H1 (cell line): ENCODE measurements around the gene ERICH3. TPM values are rescaled to one million over a fixed set of nuclear protein-coding genes. Genes with fewer than 3 reads are reported as not detected.

Experiments used
- CTCF ChIA-PET: fragments of 300-600 bp; sonication (Branson Sonifier 250); formaldehyde crosslinking; loops from one replicate; lab custom pipeline; 2021; ENCODE audit not compliant: partially characterized antibody; lab: Charles Lee
- POLR2A ChIA-PET: fragments of 300-600 bp; sonication (Branson Sonifier 250); formaldehyde crosslinking; loops from one replicate; lab custom pipeline; 2021; ENCODE audit warnings: inconsistent platforms; ENCODE audit not compliant: partially characterized antibody; lab: Charles Lee
- DNase-seq, 2 experiments: peaks; one replicate each; pipeline versions ENCODE4 v3.0.0 to v3.0.0-alpha.2; 2010 to 2022; ENCODE audit warnings: low spot score in 2 of 2, low read depth in 1 of 2, mixed read lengths in 1 of 2
- FAIRE-seq: peaks from 2 replicates; lab custom pipeline; 2011; peaks lifted over from hg19 to GRCh38; lab: Jason Lieb, UNC
- H2AFZ ChIP-seq: 2 replicates; pipeline ENCODE4 v1.8.1; 2012; ENCODE audit warnings: low read length, inconsistent platforms
- H2AK5ac ChIP-seq: 2 replicates; pipeline ENCODE4 v1.6.1; 2013; ENCODE audit warnings: low read depth, low read length
- H2BK120ac ChIP-seq: replicated peaks from 2 replicates; pipeline ENCODE3; 2013; ENCODE audit warnings: low read depth, low read length, inconsistent platforms
- H2BK12ac ChIP-seq: 2 replicates; pipeline ENCODE4 v1.6.1; 2013; ENCODE audit warnings: low read depth, low read length
- H2BK15ac ChIP-seq: 2 replicates; pipeline ENCODE4 v1.6.1; 2013; ENCODE audit warnings: low read length
- H2BK20ac ChIP-seq: 2 replicates; pipeline ENCODE4 v1.6.1; 2013; ENCODE audit warnings: low read length
- H2BK5ac ChIP-seq: 2 replicates; pipeline ENCODE4 v1.6.1; 2013; ENCODE audit warnings: low read depth, low read length
- H3K14ac ChIP-seq: 2 replicates; pipeline ENCODE4 v1.6.1; 2013; ENCODE audit warnings: inconsistent platforms; ENCODE audit not compliant: insufficient read length
- H3K18ac ChIP-seq: 2 replicates; pipeline ENCODE4 v1.6.1; 2013; ENCODE audit warnings: low read length; ENCODE audit errors: extremely low read depth
- H3K23ac ChIP-seq: 2 replicates; pipeline ENCODE4 v1.6.1; 2013; ENCODE audit warnings: inconsistent platforms; ENCODE audit not compliant: insufficient read length
- H3K23me2 ChIP-seq: 2 replicates; pipeline ENCODE4 v1.6.1; 2013; ENCODE audit warnings: low read depth, low read length
- H3K27ac ChIP-seq: 2 replicates; pipeline ENCODE4 v1.6.1; 2011; ENCODE audit warnings: low read depth, low read length, inconsistent platforms
- H3K27me3 ChIP-seq, 4 experiments: replicated peaks in 1 of 4; 1 replicate in 1 of 4; 2 replicates in 3 of 4; pipeline versions ENCODE4 v1.6.1 to v1.8.1; 2011 to 2013; ENCODE audit warnings: low read length in 3 of 4, mild to moderate bottlenecking in 3 of 4, inconsistent platforms in 2 of 4, mixed read lengths in 2 of 4, moderate library complexity in 1 of 4; ENCODE audit not compliant: control insufficient read depth in 3 of 4, insufficient read depth in 3 of 4; ENCODE audit errors: extremely low read depth in 1 of 4
- H3K36me3 ChIP-seq, 4 experiments: 2 replicates each; pipeline versions ENCODE4 v1.6.1 to v1.8.1; 2011 to 2013; ENCODE audit warnings: mild to moderate bottlenecking in 4 of 4, low read length in 3 of 4, moderate library complexity in 2 of 4, control low read depth in 1 of 4, inconsistent platforms in 1 of 4; ENCODE audit not compliant: insufficient read depth in 4 of 4, control insufficient read depth in 2 of 4
- H3K4ac ChIP-seq: replicated peaks from 2 replicates; pipeline ENCODE3; 2013; ENCODE audit warnings: low read length, low read depth, mixed read lengths, inconsistent platforms; ENCODE audit not compliant: insufficient read length
- H3K4me1 ChIP-seq, 4 experiments: replicated peaks in 1 of 4; 1 replicate in 1 of 4; 2 replicates in 3 of 4; pipeline versions ENCODE4 v1.6.1 to v1.8.1; 2011 to 2013; ENCODE audit warnings: low read length in 3 of 4, inconsistent platforms in 2 of 4, mixed read lengths in 1 of 4; ENCODE audit not compliant: insufficient read depth in 4 of 4, control insufficient read depth in 3 of 4
- H3K4me2 ChIP-seq, 2 experiments: 2 replicates each; pipeline versions ENCODE4 v1.6.1 to v1.8.1; 2011 to 2013; ENCODE audit warnings: low read depth in 2 of 2, low read length in 2 of 2, control low read depth in 1 of 2, inconsistent platforms in 1 of 2, mild to moderate bottlenecking in 1 of 2; ENCODE audit not compliant: insufficient read depth in 1 of 2
- H3K4me3 ChIP-seq, 4 experiments: fragments of 200-600, 300-600 bp in 1 of 4; sonication (generic), shearing (Covaris generic), sonication (Bioruptor Twin) in 1 of 4; 2 replicates each; pipeline versions ENCODE4 v1.5.1 to v1.8.1; 2011 to 2016; ENCODE audit warnings: low read length in 4 of 4, low read depth in 3 of 4, control low read depth in 2 of 4, inconsistent platforms in 2 of 4, mild to moderate bottlenecking in 2 of 4, mixed read lengths in 1 of 4, moderate library complexity in 1 of 4; ENCODE audit not compliant: insufficient read depth in 2 of 4; ENCODE audit errors: extremely low read depth in 1 of 4
- H3K56ac ChIP-seq: replicated peaks from 2 replicates; pipeline ENCODE3; 2013; ENCODE audit warnings: low read depth, mild to moderate bottlenecking, mixed read lengths, low read length, inconsistent platforms; ENCODE audit not compliant: insufficient read length
- H3K79me1 ChIP-seq: 2 replicates; pipeline ENCODE4 v1.6.1; 2013; ENCODE audit warnings: low read depth, low read length, control low read depth
- H3K79me2 ChIP-seq, 2 experiments: 2 replicates each; pipeline versions ENCODE4 v1.6.1 to v1.8.1; 2012 to 2013; ENCODE audit warnings: low read length in 2 of 2, mild to moderate bottlenecking in 2 of 2, inconsistent platforms in 1 of 2; ENCODE audit not compliant: insufficient read depth in 2 of 2, control insufficient read depth in 1 of 2
- H3K9ac ChIP-seq, 4 experiments: replicated peaks in 1 of 4; 1 replicate in 1 of 4; 2 replicates in 3 of 4; pipeline versions ENCODE4 v1.6.1 to v1.8.1; 2011 to 2013; ENCODE audit warnings: low read depth in 3 of 4, low read length in 3 of 4, control low read depth in 2 of 4, mild to moderate bottlenecking in 2 of 4, moderate library complexity in 2 of 4, inconsistent platforms in 1 of 4; ENCODE audit errors: extremely low read depth in 1 of 4
- H3K9me3 ChIP-seq, 2 experiments: 2 replicates each; pipeline versions ENCODE4 v1.6.1 to v1.8.1; 2012 to 2013; ENCODE audit warnings: mild to moderate bottlenecking in 2 of 2, moderate library complexity in 2 of 2, control low read depth in 1 of 2, inconsistent platforms in 1 of 2, low read depth in 1 of 2, low read length in 1 of 2, mixed read lengths in 1 of 2; ENCODE audit not compliant: insufficient read depth in 2 of 2
- H4K20me1 ChIP-seq, 2 experiments: replicated peaks in 1 of 2; 2 replicates each; pipeline versions ENCODE3 to v1.8.1; 2011 to 2013; ENCODE audit warnings: inconsistent platforms in 2 of 2, low read length in 2 of 2, mild to moderate bottlenecking in 1 of 2; ENCODE audit not compliant: insufficient read depth in 2 of 2, control insufficient read depth in 1 of 2
- H4K5ac ChIP-seq: 2 replicates; pipeline ENCODE4 v1.6.1; 2013; ENCODE audit warnings: low read length, low read depth, mixed read lengths, inconsistent platforms; ENCODE audit not compliant: insufficient read length
- H4K8ac ChIP-seq: 2 replicates; pipeline ENCODE4 v1.8.0; 2013; ENCODE audit warnings: mild to moderate bottlenecking, moderate library complexity, low read length, inconsistent platforms; ENCODE audit not compliant: insufficient read depth; ENCODE audit errors: extremely low read depth
- H4K91ac ChIP-seq: replicated peaks from 2 replicates; pipeline ENCODE3; 2013; ENCODE audit warnings: low read length, mixed read lengths, inconsistent platforms; ENCODE audit not compliant: insufficient read length
- ASH2L ChIP-seq: fragments of 200-600, 300-600 bp; sonication (generic); IDR thresholded peaks from one replicate; pipeline ENCODE4 v1.7.1; 2017; ENCODE audit warnings: low read length
- BRCA1 ChIP-seq: IDR thresholded peaks from 2 replicates; pipeline ENCODE4 v1.6.1; 2012; ENCODE audit warnings: low read depth, low read length, improper control_type of control experiment
- CBX5 ChIP-seq: fragments of 300-800, 300-1000 bp; sonication (generic); IDR thresholded peaks from 2 replicates; pipeline ENCODE4 v1.7.1; 2016; ENCODE audit warnings: antibody characterized with exemption, low read length, low read depth
- NRF1 ChIP-seq: IDR thresholded peaks from 2 replicates; pipeline ENCODE4 v1.6.1; 2011; ENCODE audit warnings: mild to moderate bottlenecking, low read depth, low read length, improper control_type of control experiment
- POU5F1 ChIP-seq: IDR thresholded peaks from 2 replicates; pipeline ENCODE4 v1.6.1; 2011; ENCODE audit warnings: low read depth, mild to moderate bottlenecking, low read length, moderate library complexity
- RAD21 ChIP-seq, 2 experiments: IDR thresholded peaks in 1 of 2; conservative IDR thresholded peaks in 1 of 2; 2 replicates each; pipeline ENCODE4 v1.6.1; 2011; ENCODE audit warnings: low read depth in 2 of 2, low read length in 2 of 2, improper control_type of control experiment in 1 of 2, inconsistent platforms in 1 of 2, mild to moderate bottlenecking in 1 of 2, moderate library complexity in 1 of 2
- RXRA ChIP-seq: IDR thresholded peaks from 2 replicates; pipeline ENCODE4 v1.6.1; 2011; ENCODE audit warnings: low read depth, mild to moderate bottlenecking, low read length, moderate library complexity; ENCODE audit not compliant: insufficient read depth
- TCF12 ChIP-seq: IDR thresholded peaks from 2 replicates; pipeline ENCODE4 v1.6.1; 2011; ENCODE audit warnings: low read depth, mild to moderate bottlenecking, low read length
- YY1 ChIP-seq: IDR thresholded peaks from 2 replicates; pipeline ENCODE4 v1.6.1; 2011; ENCODE audit warnings: low read depth, mild to moderate bottlenecking, low read length
- WGBS, 2 experiments: shearing (Covaris generic) in 1 of 2; methylation state at CpG; one replicate each; pipeline versions ENCODE4 v1.1.6 to v1.1.7; 2013 to 2015; ENCODE audit warnings: low lambda C conversion rate in 2 of 2, mixed read lengths in 2 of 2, inconsistent platforms in 1 of 2, low coverage in 1 of 2, missing lambda C conversion rate in 1 of 2; ENCODE audit not compliant: insufficient replicate concordance in 2 of 2, insufficient coverage in 1 of 2, insufficient read length in 1 of 2; ENCODE audit errors: extremely low coverage in 1 of 2, missing lambda C conversion rate in 1 of 2; 5-methylcytosine and 5-hydroxymethylcytosine counted together
- polyA plus RNA-seq, 7 experiments: library from polyadenylated mRNA; depleted of rRNA in 3 of 7; stranded (reverse) in 5 of 7; unstranded in 2 of 7; fragments of >200 nt in 5 of 7; fragments of 200-250 nt in 2 of 7; gene quantifications; 1 replicate in 5 of 7; 2 replicates in 1 of 7; 4 replicates in 1 of 7; pipeline versions ENCODE4 v1.2.1 to v1.2.3, GENCODE V29; 2011 to 2013; ENCODE audit warnings: missing spikeins in 2 of 7, mixed read lengths in 2 of 7
- total RNA-seq: library from RNA; stranded (reverse); fragmentation: NEBNext Ultra II Directional; extraction: Animal tissue kit (Norgen Biotek cat#: 25700); gene quantifications from 2 replicates; pipeline ENCODE4 v1.2.1, GENCODE V29; 2021
- TF ChIP-seq, protein P1 (sequence below): IDR thresholded peaks from 2 replicates; pipeline ENCODE4 v1.6.1; 2011; ENCODE audit warnings: low read depth, mild to moderate bottlenecking, low read length; ENCODE audit not compliant: insufficient read depth

The ERICH3 gene
- total and polyA plus RNA-seq, 2 of the 8 experiments (the other 6 are each of a cell fraction or from before 2014, with no cell fraction given), result 0.02 TPM; not detected in 1

- Histone ChIP-seq H3K23me2 (no peaks in the 10 kb centered on the region), H2BK12ac (no peak overlapping the region), H3K4me2 (no peak overlapping the region), H2AFZ (no peak overlapping the region), H3K4me3 (no peak overlapping the region), H2BK15ac (no peak overlapping the region), H3K56ac (no peak overlapping the region), H3K27ac (no peak overlapping the region), H3K4ac (no peak overlapping the region), H2BK5ac (no peak overlapping the region), H3K9ac (no peak overlapping the region), H3K36me3 (no peaks in the 10 kb centered on the region), H3K79me2 (no peaks in the 10 kb centered on the region), H4K91ac (no peak overlapping the region), H4K5ac (no peak overlapping the region), H3K23ac (no peak overlapping the region), H3K79me1 (no peaks in the 10 kb centered on the region), H2AK5ac (no peak overlapping the region), H3K18ac (no peak overlapping the region), H2BK120ac (no peak overlapping the region), H3K27me3 (no peaks in the 10 kb centered on the region; a peak in 1 of 7 replicates), H3K4me1 (no peaks in the 10 kb centered on the region), H2BK20ac (no peak overlapping the region), H4K8ac (no peak overlapping the region), H3K14ac (no peak overlapping the region), H3K9me3 (no peaks in the 10 kb centered on the region), H4K20me1 (no peaks in the 10 kb centered on the region)
- ChIA-PET POLR2A (no interaction called here), CTCF (interaction anchor here (0.5 to 2.0 kb wide), 4 partner anchors 10 to 141 kb away, joined by 3 to 6 read pairs (median 4); no protein-coding TSS in a partner anchor)
- DNase-seq (no peak), FAIRE-seq (no peak)
- 90% methylated on average over 2 of the region's 2 CpGs; no CpG with 5 or more reads in 1 of the 2 experiments for WGBS, 2 experiments
- no peak for TF ChIP-seq BRCA1
- TF ChIP-seq, protein P1, sequence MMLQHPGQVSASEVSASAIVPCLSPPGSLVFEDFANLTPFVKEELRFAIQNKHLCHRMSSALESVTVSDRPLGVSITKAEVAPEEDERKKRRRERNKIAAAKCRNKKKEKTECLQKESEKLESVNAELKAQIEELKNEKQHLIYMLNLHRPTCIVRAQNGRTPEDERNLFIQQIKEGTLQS, result no peak
- TF ChIP-seq RAD21 (IDR thresholded peaks at IDR 0.05 in 1 of 2, conservative IDR thresholded peaks at IDR 0.05 in 1 of 2; ENCODE audit: low read depth in 2 of 2, low read length in 2 of 2), result no peak
- TF ChIP-seq CBX5, result no peak
- TF ChIP-seq RXRA, result no peak
- no peak for TF ChIP-seq TCF12
- no peak for TF ChIP-seq NRF1
- no peak for TF ChIP-seq POU5F1
- no peak for TF ChIP-seq ASH2L
- no peak for TF ChIP-seq YY1
These were observed 81.6 kb downstream of the ERICH3 start for GRCh38 chr1:74591949-74592348.
